Kasumi-1 (cell line): ENCODE data around the gene HGS.

Experiments used
- DNase-seq, 2 experiments: peaks; one replicate each; lab custom pipeline; 2025; lab: John Stamatoyannopoulos, UW

Gene HGS

DNA sequence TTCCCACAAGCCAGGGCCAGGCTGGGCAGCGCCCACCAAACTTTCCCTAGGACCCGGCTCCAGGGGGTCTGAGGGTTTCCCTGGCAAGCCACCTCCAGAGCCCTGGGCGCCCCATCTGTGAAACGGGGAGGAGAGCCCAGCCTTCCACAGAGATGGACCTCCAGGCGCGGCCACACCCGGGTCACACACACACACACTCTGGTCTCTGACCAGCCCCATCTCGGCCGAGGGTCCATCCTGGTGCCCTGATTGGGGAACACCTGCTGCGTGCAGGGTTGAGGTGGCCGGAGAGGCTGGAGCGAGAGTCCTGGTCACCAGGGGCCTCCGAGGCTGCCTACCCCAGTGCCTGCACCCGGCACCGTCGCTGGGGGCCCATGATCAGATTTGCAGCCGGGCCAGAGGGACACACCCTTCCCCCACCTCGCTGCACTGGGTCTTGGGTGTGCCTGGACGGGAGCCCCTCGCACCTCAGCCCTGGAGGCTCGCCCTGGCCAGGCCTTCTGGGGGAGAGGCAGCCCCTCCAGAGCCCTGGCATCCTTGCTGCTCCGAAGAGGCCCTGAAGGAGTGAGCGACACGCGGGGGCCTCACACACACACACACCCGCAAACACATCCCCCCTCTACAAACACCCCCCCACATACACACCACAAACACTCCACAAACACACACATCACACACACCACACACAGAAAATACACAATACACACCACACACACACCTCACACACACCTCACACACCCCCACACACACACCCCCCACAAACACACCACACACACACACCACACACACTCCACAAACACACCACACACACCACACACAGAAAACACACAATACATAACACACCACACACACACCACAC, 58.0 kb downstream of the HGS start:
- DNase-seq: no peak
